GM23248 (cell line): Measurements from ENCODE around the gene CCDC8. TPM values are rescaled to one million over a fixed set of nuclear protein-coding genes. Genes with fewer than 3 reads are reported as not detected.

ENCODE experiments used
- DNase-seq: peaks from one replicate; pipeline ENCODE4 v3.0.0-alpha.2; 2015
- H2AFZ ChIP-seq: fragments of 200-600 bp; sonication (generic); 2 replicates; pipeline ENCODE4 v1.6.1; 2016; ENCODE audit warnings: antibody characterized with exemption
- H3F3A ChIP-seq: fragments of 200-600 bp; sonication (generic); 2 replicates; pipeline ENCODE4 v1.6.1; 2016; ENCODE audit warnings: mild to moderate bottlenecking, antibody characterized with exemption, mixed run types; ENCODE audit not compliant: insufficient read depth
- H3K27ac ChIP-seq: fragments of 200-600 bp; sonication (generic); 2 replicates; pipeline ENCODE4 v1.5.1; 2016; ENCODE audit warnings: mild to moderate bottlenecking
- H3K27me3 ChIP-seq: fragments of 200-600 bp; sonication (generic); replicated peaks from 2 replicates; pipeline ENCODE4 v1.6.1; 2016; ENCODE audit warnings: mild to moderate bottlenecking; ENCODE audit not compliant: insufficient read depth
- H3K36me3 ChIP-seq: fragments of 200-600 bp; sonication (generic); 2 replicates; pipeline ENCODE4 v1.6.1; 2016; ENCODE audit warnings: low read depth, mild to moderate bottlenecking
- H3K4me1 ChIP-seq: fragments of 200-600 bp; sonication (generic); 2 replicates; pipeline ENCODE4 v1.6.1; 2016; ENCODE audit warnings: mild to moderate bottlenecking; ENCODE audit not compliant: insufficient read depth
- H3K4me2 ChIP-seq: fragments of 200-600 bp; sonication (generic); one replicate; pipeline ENCODE4 v1.6.1; 2016; ENCODE audit warnings: mild to moderate bottlenecking; ENCODE audit not compliant: unreplicated experiment
- H3K4me3 ChIP-seq: fragments of 200-600 bp; sonication (generic); 2 replicates; pipeline ENCODE4 v1.5.1; 2016; ENCODE audit warnings: mild to moderate bottlenecking
- H3K79me2 ChIP-seq: fragments of 200-600 bp; sonication (generic); 2 replicates; pipeline ENCODE4 v1.6.1; 2016; ENCODE audit warnings: mild to moderate bottlenecking; ENCODE audit not compliant: insufficient read depth
- H3K9ac ChIP-seq: fragments of 200-600 bp; sonication (generic); 2 replicates; pipeline ENCODE4 v1.6.1; 2016; ENCODE audit warnings: mild to moderate bottlenecking
- H3K9me2 ChIP-seq: fragments of 200-600 bp; sonication (generic); 2 replicates; pipeline ENCODE4 v1.6.1; 2016; ENCODE audit warnings: mixed run types, mild to moderate bottlenecking, moderate library complexity; ENCODE audit not compliant: insufficient read depth
- H3K9me3 ChIP-seq: fragments of 200-600 bp; sonication (generic); one replicate; pipeline ENCODE4 v1.6.1; 2017; ENCODE audit warnings: low read depth
- H4K20me1 ChIP-seq: fragments of 200-600 bp; sonication (generic); 2 replicates; pipeline ENCODE4 v1.6.0; 2016; ENCODE audit not compliant: insufficient read depth
- EZH2 ChIP-seq: fragments of 200-600 bp; sonication (generic); IDR thresholded peaks from 2 replicates; pipeline ENCODE4 v1.6.1; 2018; ENCODE audit warnings: antibody characterized with exemption, mild to moderate bottlenecking; ENCODE audit not compliant: insufficient read depth, poor library complexity, severe bottlenecking
- EZH2phosphoT487 ChIP-seq: fragments of 200-600 bp; sonication (generic); IDR thresholded peaks from 2 replicates; pipeline ENCODE4 v1.6.1; 2018; ENCODE audit warnings: antibody characterized with exemption, moderate library complexity, mild to moderate bottlenecking, low read depth; ENCODE audit not compliant: insufficient read depth
- WGBS, 2 experiments: methylation state at CpG; one replicate each; pipeline ENCODE4 v1.1.6; 2015 to 2017; ENCODE audit warnings: low lambda C conversion rate in 2 of 2, low coverage in 1 of 2; ENCODE audit errors: missing lambda C conversion rate in 2 of 2; 5-methylcytosine and 5-hydroxymethylcytosine counted together
- in situ Hi-C: fragments of 300-500 bp; cut with MboI; formaldehyde crosslinking; loops from 2 replicates; pipeline ENCODE4 v1.15.0; 2020
- polyA plus RNA-seq: library from polyadenylated mRNA; unstranded; fragments of >200 nt; fragmentation: Nextera tagmentation; extraction: Ambion mirVana; gene quantifications from 2 replicates; pipeline ENCODE4 v1.2.1, GENCODE V29; 2016
- total RNA-seq: library from RNA; depleted of rRNA; stranded (reverse); fragments of >200 nt; shearing (Covaris generic); gene quantifications from 2 replicates; pipeline ENCODE4 v1.2.3, GENCODE V29; 2014

CCDC8 gene
- total and polyA plus RNA-seq, 2 experiments from 2014 or later = 6.0 to 10.1 TPM

DNA sequence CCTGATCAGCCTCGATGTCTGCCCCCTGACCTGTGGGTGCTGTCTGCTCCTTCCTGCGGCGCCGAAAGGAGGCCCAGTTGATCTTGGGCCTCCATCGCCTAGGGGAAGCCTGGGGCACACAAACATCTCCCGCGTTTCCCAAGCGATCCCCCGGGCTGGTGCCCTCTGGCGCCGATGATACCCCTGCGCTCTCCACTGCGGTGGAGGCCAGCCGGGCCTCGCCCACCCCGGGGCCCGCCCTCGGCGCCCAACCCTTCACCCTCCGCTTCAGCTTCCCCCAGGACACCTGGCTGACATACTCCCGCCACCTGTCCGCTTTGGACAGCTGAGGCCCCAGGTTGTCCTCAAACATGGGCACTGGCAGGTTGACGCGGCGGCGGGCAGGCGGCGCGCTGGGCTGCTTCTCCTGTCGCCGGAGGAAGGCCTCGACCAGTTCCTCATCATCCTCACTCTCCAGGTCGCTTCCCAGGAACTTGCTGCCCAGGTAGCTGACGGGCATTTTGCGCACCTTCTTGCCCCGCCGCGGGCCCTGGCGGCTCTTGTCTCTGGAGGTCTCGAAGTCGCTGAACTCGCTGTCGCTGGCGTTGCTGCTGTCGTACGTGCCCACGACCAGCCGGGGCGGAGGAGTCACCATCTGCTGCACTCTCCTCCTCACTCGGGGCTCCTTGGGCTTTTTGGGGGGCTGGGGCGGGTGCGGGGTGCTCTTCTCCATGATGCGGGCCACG is 1.3 kb downstream of the CCDC8 start:
- Histone ChIP-seq H3K4me1 (peaks cover 6% of the 10 kb centered on the region; the same call in 1 of the 2 replicates), H3K9me3 (no peaks in the 10 kb centered on the region), H3K36me3 (no peaks in the 10 kb centered on the region), H3K4me2 (peak overlapping the region; percentile 26), H2AFZ (peak overlapping the region; percentile 63), H3K27ac (no peak overlapping the region), H3K9ac (peak overlapping the region; percentile 65), H3K9me2 (no peaks in the 10 kb centered on the region), H3K4me3 (peak overlapping the region; percentile 67), H3K27me3 (0 out of 2 replicates have a peak, but pooled peaks cover 14% of the 10 kb centered on the region), H3K79me2 (peaks cover 14% of the 10 kb centered on the region; the same call in 1 of the 2 replicates), H3F3A (no peaks in the 10 kb centered on the region; the same call in 1 of the 2 replicates), H4K20me1 (no peaks in the 10 kb centered on the region)
- DNase-seq = no peak
- 11 to 12% methylated on average over 47 to 52 of the region's 54 CpGs for WGBS, 2 experiments
- TF ChIP-seq EZH2phosphoT487 (no peak), EZH2 (no peak)
- in situ Hi-C loops = no loop called here

DNA sequence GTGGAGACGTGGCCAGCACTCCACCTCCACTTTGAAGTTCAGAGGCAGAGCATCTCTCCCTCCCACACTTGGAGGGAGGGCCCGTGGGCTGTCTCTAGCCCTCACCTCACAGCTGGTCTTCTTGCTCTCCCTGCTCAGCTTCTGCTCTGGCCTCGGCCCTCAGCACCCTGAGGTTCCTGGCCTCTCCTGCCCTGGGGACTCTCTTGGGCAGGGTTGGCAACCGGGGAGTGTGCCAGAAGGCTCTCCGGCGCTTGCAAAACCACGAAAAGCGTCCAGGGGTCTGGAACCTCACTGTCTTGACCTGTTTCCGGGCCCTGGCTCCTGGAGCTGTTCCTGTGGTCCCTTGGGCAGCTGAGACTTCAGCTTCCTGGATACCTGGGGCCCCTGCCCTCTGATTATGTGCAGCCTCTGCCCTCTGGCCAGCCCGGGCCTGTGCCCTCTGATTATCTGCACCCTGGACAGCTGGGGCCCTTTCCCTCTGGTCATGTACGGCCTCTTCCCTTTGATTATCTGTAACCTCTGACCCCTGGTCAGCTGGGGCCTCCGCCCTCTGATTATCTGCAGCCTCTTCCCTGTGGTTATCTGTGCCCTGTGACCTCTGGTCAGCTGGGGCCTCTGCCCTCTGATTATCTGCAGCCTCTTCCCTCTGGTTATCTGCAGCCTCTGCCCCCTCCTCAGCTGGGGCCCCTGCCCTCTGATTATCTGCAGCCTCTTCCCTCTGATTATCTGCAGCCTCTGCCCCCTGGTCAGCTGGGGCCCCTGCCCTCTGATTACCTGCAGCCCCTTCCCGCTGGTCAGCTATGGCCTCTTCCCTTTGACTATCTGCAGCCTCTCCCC is 2.1 kb downstream of the CCDC8 start:
- Histone ChIP-seq H3K27me3 (0 out of 2 replicates have a peak, but pooled peaks cover 14% of the 10 kb centered on the region), H3K27ac (no peak overlapping the region), H3K9me2 (no peaks in the 10 kb centered on the region), H3K9ac (peak overlapping the region; percentile 65; the same call in 1 of the 2 replicates), H3K36me3 (no peaks in the 10 kb centered on the region), H3K9me3 (no peaks in the 10 kb centered on the region), H3K4me2 (peak overlapping the region; percentile 26), H3K4me1 (peaks cover 6% of the 10 kb centered on the region; the same call in 1 of the 2 replicates), H4K20me1 (no peaks in the 10 kb centered on the region), H3K79me2 (peaks cover 14% of the 10 kb centered on the region; the same call in 1 of the 2 replicates), H2AFZ (no peak overlapping the region), H3K4me3 (peak overlapping the region; percentile 67), H3F3A (no peaks in the 10 kb centered on the region; the same call in 1 of the 2 replicates)
- no peak for TF ChIP-seq EZH2phosphoT487
- TF ChIP-seq EZH2 = no peak
- in situ Hi-C loops = no loop called here
- 72 to 83% methylated on average over 13 of the region's 13 CpGs for WGBS, 2 experiments
- no peak for DNase-seq

DNA sequence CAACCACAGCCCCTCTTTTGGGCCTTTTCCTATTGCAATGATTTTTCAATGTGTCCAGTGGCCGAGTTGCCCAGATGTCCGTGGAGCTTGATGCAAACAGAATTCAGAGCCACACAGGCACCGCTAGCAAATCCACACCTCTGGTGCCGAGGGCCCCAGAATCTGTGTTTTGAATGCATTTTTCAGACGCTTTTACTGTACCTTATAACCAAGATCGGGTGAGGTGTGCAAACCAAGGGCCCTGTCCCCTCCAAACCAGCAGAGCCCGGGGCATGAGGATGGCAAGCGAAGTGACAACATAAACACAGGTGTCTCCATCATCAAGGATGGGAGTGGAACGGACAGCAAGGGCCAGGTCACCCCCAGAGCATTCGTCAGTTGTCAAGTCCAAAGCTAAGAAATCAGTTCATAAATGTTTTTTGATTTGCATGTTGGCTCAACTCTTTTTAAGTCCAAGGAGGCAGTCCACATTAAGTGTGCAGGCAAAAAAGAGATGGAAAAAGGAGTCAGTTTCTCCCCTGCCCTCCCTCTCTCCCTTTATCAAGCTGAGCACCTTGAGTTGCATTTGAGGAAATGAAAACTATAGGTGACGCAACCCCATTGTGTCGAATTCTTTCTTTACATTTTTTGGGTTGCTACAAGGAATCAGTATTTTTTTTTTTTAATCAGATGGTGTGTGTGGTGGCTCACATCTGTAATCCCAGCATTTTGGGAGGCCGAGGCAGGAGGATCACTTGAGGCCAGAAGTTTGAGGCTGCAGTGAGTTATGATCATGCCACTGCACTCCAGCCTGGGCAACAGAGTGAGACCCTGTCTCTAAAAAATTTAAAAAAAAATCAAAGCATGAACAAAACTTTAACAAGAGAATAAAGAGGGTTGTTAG is 2.9 kb downstream of the CCDC8 start:
- H2AFZ ChIP-seq = no peak overlapping the region
- in situ Hi-C loops = no loop called here
- peaks cover 14% of the 10 kb centered on the region; the same call in 1 of the 2 replicates for H3K79me2 ChIP-seq
- WGBS, 2 experiments = 80 to 83% methylated on average over 13 of the region's 13 CpGs
- no peaks in the 10 kb centered on the region for H3K9me2 ChIP-seq
- no peaks in the 10 kb centered on the region for H4K20me1 ChIP-seq
- H3K4me2 ChIP-seq = no peak overlapping the region
- H3K4me1 ChIP-seq = peaks cover 6% of the 10 kb centered on the region; the same call in 1 of the 2 replicates
- H3K9me3 ChIP-seq = no peaks in the 10 kb centered on the region
- no peak overlapping the region for H3K27ac ChIP-seq
- no peaks in the 10 kb centered on the region for H3K36me3 ChIP-seq
- no peak for DNase-seq
- no peak overlapping the region for H3K9ac ChIP-seq
- no peak overlapping the region for H3K4me3 ChIP-seq
- peaks cover 14% of the 10 kb centered on the region; the same call in 1 of the 2 replicates for H3K27me3 ChIP-seq
- H3F3A ChIP-seq = no peaks in the 10 kb centered on the region
- no peak for TF ChIP-seq EZH2phosphoT487
- no peak for TF ChIP-seq EZH2
